Vagina (tissue), 2 donors: Measurements from ENCODE around the gene INTS13. TPM values are rescaled to one million over a fixed set of nuclear protein-coding genes. Genes with fewer than 3 reads are reported as not detected.
"Not testable (repeated sequence)": the region's sequence is repeated elsewhere in the genome, so short reads cannot be mapped to it uniquely, and the experiment has no call there.

Experiments
- DNase-seq, 2 donors: peaks; one replicate each; pipeline ENCODE4 v3.0.0-alpha.2; 2017; ENCODE audit errors: extremely low spot score in 2 of 2
- H3K27ac ChIP-seq: fragments of 200-600 bp; sonication (generic); one replicate; pipeline ENCODE4 v1.5.1; 2019
- H3K27me3 ChIP-seq: fragments of 200-600 bp; sonication (generic); one replicate; pipeline ENCODE4 v1.5.1; 2019
- H3K36me3 ChIP-seq, 2 donors: fragments of 200-600 bp; sonication (generic); one replicate each; pipeline ENCODE4 v1.5.1; 2017 to 2019
- H3K4me1 ChIP-seq: fragments of 200-600 bp; sonication (generic); one replicate; pipeline ENCODE4 v1.5.1; 2019
- H3K4me3 ChIP-seq, 2 donors: fragments of 200-600 bp; sonication (generic); 1 replicate in 1 of 2; 2 replicates in 1 of 2; pipeline ENCODE4 v1.5.1; 2016 to 2019
- H3K9me3 ChIP-seq: fragments of 200-600 bp; sonication (generic); one replicate; pipeline ENCODE4 v1.5.1; 2019
- POLR2A ChIP-seq, 2 donors: fragments of 450-650 bp; IDR thresholded peaks; one replicate each; pipeline ENCODE4 v1.6.1; 2017; ENCODE audit warnings: antibody characterized with exemption in 2 of 2, mild to moderate bottlenecking in 2 of 2, moderate library complexity in 2 of 2
- POLR2AphosphoS5 ChIP-seq, 2 donors: sonication (generic); formaldehyde crosslinking; IDR thresholded peaks; one replicate each; pipeline ENCODE4 v1.9.0; 2017; ENCODE audit warnings: antibody characterized with exemption in 2 of 2, mild to moderate bottlenecking in 2 of 2, low read depth in 1 of 2; ENCODE audit not compliant: insufficient read depth in 1 of 2
- intact Hi-C: fragments of 100-400 bp; cut with DNase I; formaldehyde crosslinking; loops from one replicate; pipeline ENCODE4 v1.15.1; 2023
- total RNA-seq: library from RNA; depleted of rRNA; stranded (reverse); fragments of >200 nt; gene quantifications from one replicate; pipeline ENCODE4 v1.2.3, GENCODE V29; 2016
- TF ChIP-seq, protein P1 (sequence below), 3 experiments: fragments of 450-650 bp in 2 of 3; fragments of 200-600 bp in 1 of 3; sonication (generic) in 1 of 3; IDR thresholded peaks; one replicate each; pipeline ENCODE4 v1.5.1; 2017 to 2019; ENCODE audit warnings: antibody characterized with exemption in 3 of 3, mild to moderate bottlenecking in 2 of 3, moderate library complexity in 2 of 3

Gene INTS13
- total RNA-seq, 1 donor from 2014 or later, result 26.0 TPM

DNA sequence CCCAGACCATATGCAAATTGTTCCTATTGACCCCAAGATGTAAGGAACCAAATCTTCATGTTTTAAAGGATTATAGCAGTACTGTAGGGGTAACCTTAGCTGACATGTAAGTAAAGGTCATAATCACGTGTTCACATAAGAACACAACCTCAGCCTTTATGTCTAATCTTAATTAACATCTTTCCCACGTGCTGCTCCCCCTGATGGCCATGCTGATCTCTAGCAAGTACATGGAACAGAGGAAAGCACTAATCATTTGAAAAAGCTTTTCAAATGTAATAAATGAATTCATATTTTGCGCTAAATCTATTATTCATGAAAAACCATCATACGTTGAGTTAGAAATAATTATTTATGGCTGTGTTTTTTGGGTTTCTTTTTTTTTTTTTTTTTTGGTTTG, 74.3 kb downstream of the INTS13 start:
- no peak overlapping the region for H3K27ac ChIP-seq

DNA sequence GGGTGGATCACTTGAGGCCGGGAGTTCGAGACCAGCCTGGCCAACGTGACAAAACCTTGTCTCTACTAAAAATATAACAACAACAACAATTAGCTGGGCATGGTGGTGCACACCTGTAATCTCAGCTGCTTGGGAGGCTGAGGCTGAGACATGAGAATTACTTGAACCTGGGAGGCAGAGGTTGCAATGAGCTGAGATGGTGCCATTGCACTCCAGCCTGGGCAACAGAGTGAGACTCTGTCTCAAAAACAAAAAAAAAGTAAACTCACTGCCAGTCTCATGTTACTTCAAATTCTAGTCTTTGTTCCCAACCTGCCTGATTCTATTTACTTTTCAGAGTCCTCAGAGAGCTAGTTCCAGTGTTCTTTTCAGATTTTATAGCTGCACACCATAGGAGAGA, 75.0 kb downstream of the INTS13 start:
- H3K4me1 ChIP-seq, H3K36me3 ChIP-seq, H3K27ac ChIP-seq, intact Hi-C loops, H3K4me3 ChIP-seq, H3K27me3 ChIP-seq, DNase-seq, H3K9me3 ChIP-seq: not testable (repeated sequence)

More for the DNA sequence above, 74.3 kb downstream of the INTS13 start:
- intact Hi-C loops, result no loop called here
- Histone ChIP-seq H3K27me3 (no peaks in the 10 kb centered on the region), H3K4me3 (no peak overlapping the region), H3K36me3 (no peaks in the 10 kb centered on the region), H3K4me1 (no peaks in the 10 kb centered on the region), H3K9me3 (no peaks in the 10 kb centered on the region)
- DNase-seq, result no peak
- TF ChIP-seq POLR2A (IDR thresholded peaks at IDR 0.05), result no peak

DNA sequence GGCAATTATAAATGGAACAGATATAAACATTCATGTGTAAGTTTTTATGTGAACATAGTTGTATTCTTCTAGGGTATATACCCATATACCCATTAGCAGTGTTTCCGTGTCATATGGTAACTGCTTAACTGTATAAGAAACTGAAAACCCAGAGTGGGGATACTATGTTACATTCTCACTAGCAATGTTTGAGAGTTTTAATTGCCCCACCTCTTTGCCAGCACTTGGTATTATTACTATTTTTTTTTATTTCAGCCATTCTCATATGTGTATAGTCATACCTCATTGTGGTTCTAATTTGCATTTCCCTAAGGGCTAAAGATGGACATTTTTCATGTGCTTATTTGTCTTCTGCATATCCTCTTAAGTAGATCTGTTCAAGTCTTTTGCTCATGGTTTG, 76.1 kb downstream of the INTS13 start:
- Histone ChIP-seq H3K27me3 (no peaks in the 10 kb centered on the region), H3K4me3 (no peak overlapping the region), H3K9me3 (no peaks in the 10 kb centered on the region), H3K4me1 (no peaks in the 10 kb centered on the region), H3K36me3 (no peaks in the 10 kb centered on the region), H3K27ac (no peak overlapping the region)
- DNase-seq, result no peak
- intact Hi-C loops, result no loop called here
- TF ChIP-seq POLR2AphosphoS5 (IDR thresholded peaks at IDR 0.05; ENCODE audit: insufficient read depth in 1 of 2, low read depth in 1 of 2) (no peak), POLR2A (IDR thresholded peaks at IDR 0.05) (no peak)
- TF ChIP-seq, protein P1, sequence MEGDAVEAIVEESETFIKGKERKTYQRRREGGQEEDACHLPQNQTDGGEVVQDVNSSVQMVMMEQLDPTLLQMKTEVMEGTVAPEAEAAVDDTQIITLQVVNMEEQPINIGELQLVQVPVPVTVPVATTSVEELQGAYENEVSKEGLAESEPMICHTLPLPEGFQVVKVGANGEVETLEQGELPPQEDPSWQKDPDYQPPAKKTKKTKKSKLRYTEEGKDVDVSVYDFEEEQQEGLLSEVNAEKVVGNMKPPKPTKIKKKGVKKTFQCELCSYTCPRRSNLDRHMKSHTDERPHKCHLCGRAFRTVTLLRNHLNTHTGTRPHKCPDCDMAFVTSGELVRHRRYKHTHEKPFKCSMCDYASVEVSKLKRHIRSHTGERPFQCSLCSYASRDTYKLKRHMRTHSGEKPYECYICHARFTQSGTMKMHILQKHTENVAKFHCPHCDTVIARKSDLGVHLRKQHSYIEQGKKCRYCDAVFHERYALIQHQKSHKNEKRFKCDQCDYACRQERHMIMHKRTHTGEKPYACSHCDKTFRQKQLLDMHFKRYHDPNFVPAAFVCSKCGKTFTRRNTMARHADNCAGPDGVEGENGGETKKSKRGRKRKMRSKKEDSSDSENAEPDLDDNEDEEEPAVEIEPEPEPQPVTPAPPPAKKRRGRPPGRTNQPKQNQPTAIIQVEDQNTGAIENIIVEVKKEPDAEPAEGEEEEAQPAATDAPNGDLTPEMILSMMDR (IDR thresholded peaks at IDR 0.05), result no peak

DNA sequence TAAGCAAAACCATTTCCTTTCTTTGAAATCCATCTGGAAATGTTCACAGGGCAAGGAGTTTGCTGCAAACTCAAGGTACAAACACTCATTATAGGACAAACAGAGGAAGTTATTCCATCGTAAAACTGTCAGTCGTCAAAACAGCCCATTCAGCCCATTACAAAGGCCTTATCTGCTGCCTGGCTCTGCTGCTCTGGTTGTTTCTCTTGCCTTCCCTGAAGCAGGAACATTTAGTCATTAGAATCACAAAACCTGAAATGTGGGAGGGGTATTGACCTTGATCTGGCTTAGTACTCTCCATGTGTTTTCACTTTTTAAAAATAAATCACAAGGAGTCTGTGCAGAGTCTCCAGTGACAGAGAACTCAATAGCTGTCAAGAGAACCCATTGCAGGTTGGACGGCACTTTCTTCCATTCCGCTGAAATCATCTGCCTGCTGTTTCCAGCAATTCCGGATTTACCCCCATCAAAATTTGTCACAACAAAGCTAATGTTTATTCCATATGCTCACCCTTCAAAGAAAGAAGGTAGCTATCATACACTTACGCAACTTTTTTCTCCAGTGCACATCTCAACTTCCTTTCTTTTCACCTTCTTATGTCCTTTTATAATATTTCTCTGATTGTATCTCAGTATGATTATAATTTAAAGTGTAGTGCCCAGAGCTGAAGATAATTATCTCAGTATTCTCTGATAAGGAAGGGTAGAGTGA, 80.2 kb downstream of the INTS13 start:
- Histone ChIP-seq H3K27me3 (no peaks in the 10 kb centered on the region), H3K4me1 (no peaks in the 10 kb centered on the region), H3K36me3 (no peaks in the 10 kb centered on the region), H3K27ac (no peak overlapping the region), H3K4me3 (no peak overlapping the region), H3K9me3 (no peaks in the 10 kb centered on the region)
- no peak for DNase-seq
- intact Hi-C loops, result no loop called here
- TF ChIP-seq POLR2AphosphoS5 (IDR thresholded peaks at IDR 0.05; ENCODE audit: insufficient read depth in 1 of 2, low read depth in 1 of 2), result peak in 1 of 2 donors; percentile 56
- TF ChIP-seq, protein P1 (IDR thresholded peaks at IDR 0.05), result no peak
- no peak for TF ChIP-seq POLR2A (IDR thresholded peaks at IDR 0.05)

DNA sequence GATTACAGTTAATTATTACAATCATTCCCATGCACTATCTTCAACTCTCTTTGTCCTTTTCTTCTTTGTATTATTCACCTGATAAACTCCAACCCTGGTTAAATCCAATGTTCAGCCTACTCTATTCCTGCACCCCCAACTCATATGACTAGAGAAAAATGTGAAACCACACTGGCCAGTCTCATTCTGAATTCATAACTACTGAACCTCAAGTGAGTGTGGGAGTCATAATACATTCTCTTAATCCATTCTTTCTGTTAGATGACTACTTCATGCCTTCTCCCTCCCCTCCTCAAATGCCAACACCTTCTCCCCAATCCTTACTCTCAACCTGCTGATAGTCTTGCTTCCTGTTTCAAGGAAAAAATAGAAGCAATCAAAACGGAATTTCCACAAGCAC, 82.4 kb downstream of the INTS13 start:
- no peak for DNase-seq
- Histone ChIP-seq H3K4me1 (no peaks in the 10 kb centered on the region), H3K27ac (no peak overlapping the region), H3K4me3 (no peak overlapping the region), H3K9me3 (no peaks in the 10 kb centered on the region), H3K27me3 (no peaks in the 10 kb centered on the region), H3K36me3 (no peaks in the 10 kb centered on the region)
- intact Hi-C loops, result no loop called here
- TF ChIP-seq POLR2A (IDR thresholded peaks at IDR 0.05) (no peak), POLR2AphosphoS5 (IDR thresholded peaks at IDR 0.05; ENCODE audit: insufficient read depth in 1 of 2, low read depth in 1 of 2) (no peak)

Other genes starting within 250 kb of the INTS13 start
- 48.1 TPM for gene ITPR2, start 104.8 kb downstream of the INTS13 start, total RNA-seq
- 75.4 TPM for gene FGFR1OP2, start 489 bp upstream of the INTS13 start, total RNA-seq
- 65.3 TPM for gene TM7SF3, start 76.4 kb upstream of the INTS13 start, total RNA-seq
- gene MED21, start 84.6 kb upstream of the INTS13 start, total RNA-seq, result 46.4 TPM
- not detected for gene C12orf71, start 144.6 kb upstream of the INTS13 start, total RNA-seq